Ovary (tissue), 9 donors: Measurements from ENCODE around the gene INAVA. TPM values are rescaled to one million over a fixed set of nuclear protein-coding genes. Genes with fewer than 3 reads are reported as not detected.

Source experiments
- DNase-seq, 5 donors: peaks; one replicate each; pipeline ENCODE4 v3.0.0-alpha.2; 2019 to 2020
- H3K27ac ChIP-seq, 2 donors: fragments of 200-600 bp; one replicate each; pipeline versions ENCODE4 v1.5.1 to v1.8.0; 2019 to 2022
- H3K27me3 ChIP-seq: fragments of 200-600 bp; one replicate; pipeline ENCODE4 v1.8.0; 2022
- H3K36me3 ChIP-seq: fragments of 200-600 bp; sonication (generic); one replicate; pipeline ENCODE4 v1.5.1; 2019
- H3K4me1 ChIP-seq: one replicate; pipeline ENCODE4 v1.8.1; 2013; ENCODE audit warnings: mild to moderate bottlenecking, moderate library complexity; ENCODE audit not compliant: insufficient read depth
- H3K4me3 ChIP-seq: fragments of 200-600 bp; sonication (generic); one replicate; pipeline ENCODE4 v1.5.1; 2017
- H3K9me3 ChIP-seq, 2 donors: fragments of 200-600 bp in 1 of 2; sonication (generic) in 1 of 2; one replicate each; pipeline versions ENCODE4 v1.5.1 to v1.8.1; 2013 to 2019; ENCODE audit warnings: mild to moderate bottlenecking in 1 of 2, moderate library complexity in 1 of 2
- EP300 ChIP-seq: sonication (generic); formaldehyde crosslinking; IDR thresholded peaks from one replicate; pipeline ENCODE4 v1.6.1; 2017; ENCODE audit warnings: antibody characterized with exemption
- POLR2A ChIP-seq: fragments of 450-650 bp; IDR thresholded peaks from one replicate; pipeline ENCODE4 v1.6.1; 2017; ENCODE audit warnings: antibody characterized with exemption, mild to moderate bottlenecking, moderate library complexity
- WGBS, 3 donors: extraction: QIAGEN DNeasy Blood & Tissue Kit in 1 of 3; methylation state at CpG; one replicate each; pipeline versions ENCODE4 v1.1.5 to v1.1.7; 2013 to 2017; 5-methylcytosine and 5-hydroxymethylcytosine counted together
- intact Hi-C, 4 donors: fragments of 100-400 bp; cut with DNase I; formaldehyde crosslinking; loops; one replicate each; pipeline versions ENCODE4 v1.11.0 to v1.15.1; 2022 to 2023
- polyA plus RNA-seq, 2 donors: library from polyadenylated mRNA; stranded (reverse); fragments of 200-250 nt in 1 of 2; fragments of 350-450 nt in 1 of 2; fragmentation: Illumina TruSeq in 1 of 2; extraction: RNeasy Lipid Tissue Mini Kit (QIAGEN cat#74804) in 1 of 2; gene quantifications; one replicate each; pipeline ENCODE4 v1.2.3, GENCODE V29; 2013 to 2014
- total RNA-seq, 7 donors: library from RNA; depleted of rRNA in 2 of 7; stranded (reverse); fragments of >200 nt in 2 of 7; fragmentation: NEBNext Ultra II Directional in 3 of 7; extraction: Animal tissue kit (Norgen Biotek cat#: 25700) in 3 of 7; gene quantifications; one replicate each; pipeline versions ENCODE4 v1.1.0 to v1.2.4, GENCODE V29; 2016 to 2023
- TF ChIP-seq, protein P1 (sequence below), 3 donors: fragments of 450-650 bp in 2 of 3; fragments of 200-600 bp in 1 of 3; IDR thresholded peaks; one replicate each; pipeline versions ENCODE4 v1.5.1 to v1.8.0; 2016 to 2022; ENCODE audit warnings: antibody characterized with exemption in 3 of 3, mild to moderate bottlenecking in 1 of 3
- donor health status: DM: no; HTN: no; CAD: no; lungs with moderate emphysema.
- donor health status: DM: no; HTN: no; CAD: no.
- donor health status: Bipolar disorder and iron deficiency.
- donor health status: DM: yes; HTN: yes; CAD: no.
- donor health status: DM: no; HTN: no; CAD: no.
- donor health status: DM: yes; HTN: yes; CAD: no.

Gene INAVA
- total and polyA plus RNA-seq, 9 donors, result 0.18 to 7.9 (median 0.70) TPM; not detected in 2

DNA sequence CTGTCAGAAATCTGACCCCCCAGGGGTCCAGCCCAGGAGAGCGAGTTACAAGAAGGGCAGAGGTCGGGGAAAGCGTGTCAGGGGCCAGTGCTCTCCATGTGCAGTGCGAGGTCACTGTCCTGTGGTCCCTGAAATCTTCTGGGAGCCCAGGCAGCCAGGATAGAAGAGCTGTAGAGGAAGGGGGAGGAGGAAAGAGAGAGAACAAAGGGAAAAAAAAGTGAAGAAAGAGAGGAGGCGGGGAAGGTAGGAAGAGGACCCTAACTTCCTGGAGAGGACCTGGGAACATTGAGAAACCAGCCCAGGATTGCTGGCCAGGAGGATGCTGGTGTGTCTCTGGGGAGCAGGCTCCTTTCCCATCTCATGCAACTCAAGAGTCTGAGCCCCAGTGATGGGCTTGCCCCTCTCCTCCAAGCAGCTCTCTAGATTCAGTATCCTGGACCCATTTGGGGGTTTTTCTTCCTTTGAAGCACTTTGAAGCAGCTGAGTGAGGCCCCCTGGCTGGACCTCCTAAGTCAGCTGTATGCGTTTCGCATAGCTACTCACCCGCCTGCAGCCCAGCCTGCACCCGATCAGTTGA is 6.8 kb upstream of the INAVA start:
- no peak for DNase-seq

GRCh38 chr1:200888349-200888838 is 6.3 kb upstream of the INAVA start:
- Histone ChIP-seq H3K36me3 (no peaks in the 10 kb centered on the region), H3K27me3 (no peaks in the 10 kb centered on the region), H3K9me3 (no peaks in the 10 kb centered on the region), H3K27ac (no peak overlapping the region), H3K4me3 (no peak overlapping the region), H3K4me1 (no peaks in the 10 kb centered on the region)
- intact Hi-C loops, result no loop called here
- 59 to 74% (median 66%) methylated on average over 7 of the region's 7 CpGs for WGBS, 3 donors
- no peak for TF ChIP-seq EP300
- TF ChIP-seq, protein P1, sequence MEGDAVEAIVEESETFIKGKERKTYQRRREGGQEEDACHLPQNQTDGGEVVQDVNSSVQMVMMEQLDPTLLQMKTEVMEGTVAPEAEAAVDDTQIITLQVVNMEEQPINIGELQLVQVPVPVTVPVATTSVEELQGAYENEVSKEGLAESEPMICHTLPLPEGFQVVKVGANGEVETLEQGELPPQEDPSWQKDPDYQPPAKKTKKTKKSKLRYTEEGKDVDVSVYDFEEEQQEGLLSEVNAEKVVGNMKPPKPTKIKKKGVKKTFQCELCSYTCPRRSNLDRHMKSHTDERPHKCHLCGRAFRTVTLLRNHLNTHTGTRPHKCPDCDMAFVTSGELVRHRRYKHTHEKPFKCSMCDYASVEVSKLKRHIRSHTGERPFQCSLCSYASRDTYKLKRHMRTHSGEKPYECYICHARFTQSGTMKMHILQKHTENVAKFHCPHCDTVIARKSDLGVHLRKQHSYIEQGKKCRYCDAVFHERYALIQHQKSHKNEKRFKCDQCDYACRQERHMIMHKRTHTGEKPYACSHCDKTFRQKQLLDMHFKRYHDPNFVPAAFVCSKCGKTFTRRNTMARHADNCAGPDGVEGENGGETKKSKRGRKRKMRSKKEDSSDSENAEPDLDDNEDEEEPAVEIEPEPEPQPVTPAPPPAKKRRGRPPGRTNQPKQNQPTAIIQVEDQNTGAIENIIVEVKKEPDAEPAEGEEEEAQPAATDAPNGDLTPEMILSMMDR (IDR thresholded peaks at IDR 0.05), result no peak
- no peak for TF ChIP-seq POLR2A
- no peak for DNase-seq

More for the DNA sequence above, 6.8 kb upstream of the INAVA start:
- Histone ChIP-seq H3K27ac (no peak overlapping the region), H3K36me3 (no peaks in the 10 kb centered on the region), H3K4me1 (no peaks in the 10 kb centered on the region), H3K4me3 (no peak overlapping the region), H3K27me3 (no peaks in the 10 kb centered on the region), H3K9me3 (no peaks in the 10 kb centered on the region)
- intact Hi-C loops, result no loop called here
- TF ChIP-seq, protein P1 (IDR thresholded peaks at IDR 0.05), result no peak
- no peak for TF ChIP-seq POLR2A
- no peak for TF ChIP-seq EP300
- WGBS, 3 donors, result 74 to 81% (median 80%) methylated on average over 9 of the region's 9 CpGs

- Histone ChIP-seq H3K27me3 (no peaks in the 10 kb centered on the region), H3K4me3 (no peak overlapping the region), H3K36me3 (no peaks in the 10 kb centered on the region), H3K9me3 (no peaks in the 10 kb centered on the region), H3K27ac (no peak overlapping the region), H3K4me1 (no peaks in the 10 kb centered on the region)
- WGBS, 3 donors, result 93 to 95% (median 95%) methylated on average over 2 of the region's 2 CpGs
- TF ChIP-seq, protein P1 (IDR thresholded peaks at IDR 0.05), result no peak
- TF ChIP-seq POLR2A (no peak), EP300 (no peak)
- intact Hi-C loops, result no loop called here
- no peak for DNase-seq
Measured at GRCh38 chr1:200889571-200889970, 5.1 kb upstream of the INAVA start.

- WGBS, 3 donors, result 90 to 95% (median 92%) methylated on average over 15 of the region's 15 CpGs
- intact Hi-C loops, result no loop called here
- H3K27me3 ChIP-seq, result no peaks in the 10 kb centered on the region
Measured at GRCh38 chr1:200890027-200890426, 4.7 kb upstream of the INAVA start.

More at GRCh38 chr1:200890027-200890426, 4.7 kb upstream of the INAVA start:
- no peak overlapping the region for H3K27ac ChIP-seq
- no peak for TF ChIP-seq POLR2A
- TF ChIP-seq EP300, result no peak
- TF ChIP-seq, protein P1 (IDR thresholded peaks at IDR 0.05), result no peak
- H3K9me3 ChIP-seq, result no peaks in the 10 kb centered on the region
- no peaks in the 10 kb centered on the region for H3K36me3 ChIP-seq
- DNase-seq, result no peak
- no peaks in the 10 kb centered on the region for H3K4me1 ChIP-seq
- no peak overlapping the region for H3K4me3 ChIP-seq
